Epithelial cell of proximal tubule (primary cell): ENCODE data around the gene ERC2. TPM values are rescaled to one million over a fixed set of nuclear protein-coding genes. Genes with fewer than 3 reads are reported as not detected.

Experiments
- DNase-seq: peaks from one replicate; pipeline ENCODE4 v3.0.0-alpha.2; 2011; ENCODE audit warnings: low read depth
- H3K4me3 ChIP-seq: 2 replicates; pipeline ENCODE4 v1.5.1; 2011; ENCODE audit warnings: low read depth, mild to moderate bottlenecking, low read length
- CTCF ChIP-seq: conservative IDR thresholded peaks from 2 replicates; pipeline ENCODE4 v1.5.1; 2012; ENCODE audit warnings: low read depth, mild to moderate bottlenecking, low read length
- total RNA-seq: library from RNA; depleted of rRNA; stranded (reverse); fragments of >200 nt; gene quantifications from 2 replicates; pipeline ENCODE4 v1.2.3, GENCODE V29; 2015

ERC2 gene
- total RNA-seq, 1 donor from 2014 or later, result 2.7 TPM

- no peak for TF ChIP-seq CTCF
- no peak for DNase-seq
- no peak overlapping the region for H3K4me3 ChIP-seq
Measured at GRCh38 chr3:56064684-56065083, 403.6 kb downstream of the ERC2 start.

- no peak overlapping the region for H3K4me3 ChIP-seq
- no peak for TF ChIP-seq CTCF
- DNase-seq, result no peak
Measured at GRCh38 chr3:56061279-56061626, 407.0 kb downstream of the ERC2 start.

GRCh38 chr3:56060521-56061278 is 407.6 kb downstream of the ERC2 start:
- no peak overlapping the region for H3K4me3 ChIP-seq
- DNase-seq, result no peak
- TF ChIP-seq CTCF, result no peak

- no peak overlapping the region for H3K4me3 ChIP-seq
- TF ChIP-seq CTCF, result no peak
- DNase-seq, result no peak
Measured at GRCh38 chr3:56059731-56060130, 408.5 kb downstream of the ERC2 start.

- H3K4me3 ChIP-seq, result no peak overlapping the region
- no peak for TF ChIP-seq CTCF
- no peak for DNase-seq
Measured at GRCh38 chr3:56055951-56056350, 412.3 kb downstream of the ERC2 start.

GRCh38 chr3:56055546-56055945 is 412.7 kb downstream of the ERC2 start:
- DNase-seq, result no peak

More at GRCh38 chr3:56055546-56055945, 412.7 kb downstream of the ERC2 start:
- H3K4me3 ChIP-seq, result no peak overlapping the region
- TF ChIP-seq CTCF, result no peak
